ENCODE measurements around the gene SLC25A13.

Gene SLC25A13

DNA sequence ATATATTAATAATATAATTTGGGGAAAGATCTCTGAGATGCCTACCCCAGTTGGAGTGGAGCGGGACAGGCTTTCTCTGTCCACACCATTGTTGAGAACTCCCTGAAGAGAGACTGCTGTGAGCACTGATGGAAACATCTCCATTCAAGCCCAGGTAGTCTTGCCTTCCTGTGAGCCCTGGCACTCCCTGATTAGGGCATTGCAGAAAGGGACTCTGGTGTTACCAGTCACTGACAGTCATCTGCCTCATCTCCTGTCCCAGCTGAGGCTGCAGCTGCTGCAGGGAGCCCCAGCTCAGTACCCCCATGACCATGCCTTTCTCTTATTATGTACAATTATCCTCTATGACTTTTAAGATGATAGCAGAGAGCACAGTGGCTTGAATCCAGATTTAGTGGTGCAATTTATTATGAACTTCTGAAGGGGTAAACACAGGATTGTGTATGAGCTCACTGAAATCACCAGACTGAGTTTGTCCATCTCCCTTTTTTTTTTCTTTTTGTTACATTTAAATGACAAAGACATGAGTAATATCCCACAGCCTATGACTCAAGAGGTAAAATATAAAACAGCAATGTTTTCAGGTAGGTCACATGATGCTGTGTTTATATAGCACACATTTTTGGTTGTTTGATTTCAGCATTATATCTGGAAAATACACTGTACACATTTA is 236.9 kb downstream of the SLC25A13 start:
- no peak for DNase-seq

DNA sequence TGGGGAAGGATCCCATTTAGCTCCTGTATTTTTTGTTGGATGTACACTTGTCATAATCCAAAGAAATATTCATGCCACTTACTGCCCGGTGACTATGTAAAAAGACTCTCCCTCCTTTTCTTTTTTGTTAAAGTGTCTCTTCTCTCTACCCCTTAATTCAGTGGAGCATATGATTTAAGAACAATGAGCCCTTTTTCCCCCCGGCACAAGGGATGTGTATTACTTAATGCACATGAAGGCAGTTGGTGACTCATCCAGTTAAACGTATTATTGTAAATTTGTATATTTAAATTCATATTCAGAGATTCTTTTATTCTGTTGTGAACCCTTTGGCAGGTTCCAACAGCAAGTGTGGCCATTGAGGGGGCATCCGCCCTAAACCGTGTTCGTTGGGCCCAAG is 241.9 kb downstream of the SLC25A13 start:
- no peak for DNase-seq

DNA sequence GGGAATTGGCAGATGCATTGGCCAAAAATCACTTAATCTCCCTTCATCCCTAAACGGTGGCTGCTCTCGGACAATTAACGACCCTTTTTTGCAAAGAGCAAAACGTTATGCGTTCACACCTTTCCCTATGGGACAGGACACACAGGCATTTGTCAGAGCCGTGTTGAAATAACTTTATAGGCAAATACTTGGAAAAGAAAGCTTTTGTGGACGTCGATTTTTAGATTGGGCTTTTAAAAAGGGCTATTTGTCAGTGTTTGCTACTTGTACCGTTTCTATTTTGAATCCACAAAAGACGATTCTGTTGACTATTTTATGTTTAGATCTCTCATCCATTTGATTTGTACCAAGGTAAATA is 245.6 kb downstream of the SLC25A13 start:
- DNase-seq: no peak

DNA sequence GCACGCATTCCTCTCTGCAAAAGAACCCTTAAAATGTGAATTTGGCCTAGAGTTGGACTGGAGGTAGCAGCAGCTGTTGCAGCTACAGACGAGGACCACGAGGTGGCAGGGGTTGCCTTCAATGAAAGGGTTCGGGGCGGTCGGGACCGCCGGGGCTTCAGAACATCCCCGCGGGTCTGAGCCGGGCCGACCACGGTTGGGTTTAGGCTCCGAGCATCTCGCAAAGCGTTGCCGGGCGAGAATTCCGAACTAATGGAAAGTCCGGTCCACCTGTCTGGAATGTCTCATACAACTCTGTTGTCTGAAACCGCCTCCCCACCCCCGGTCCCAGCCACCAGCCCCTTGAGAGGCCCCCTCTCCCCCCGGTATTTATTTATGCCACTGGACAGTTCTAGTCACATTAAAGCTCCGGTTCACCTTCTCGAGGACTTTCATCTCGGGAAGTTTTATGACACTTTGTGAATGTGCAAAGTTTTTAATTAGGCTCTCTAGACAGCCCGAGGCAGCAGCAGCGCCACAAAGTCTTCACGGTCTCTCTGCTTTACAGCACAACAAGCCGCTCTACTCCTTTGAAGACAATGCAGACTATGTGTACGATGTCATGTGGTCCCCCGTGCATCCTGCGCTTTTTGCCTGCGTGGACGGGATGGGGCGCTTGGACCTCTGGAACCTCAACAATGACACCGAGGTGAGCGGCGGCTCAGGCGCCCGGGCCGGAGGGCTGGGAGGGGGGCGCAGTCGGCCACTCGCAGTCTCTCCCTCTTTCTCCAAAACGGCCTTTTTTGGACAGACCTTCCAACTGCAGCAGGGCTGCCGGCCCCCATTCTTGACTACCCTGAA is 246.2 kb downstream of the SLC25A13 start:
- DNase-seq: peak; percentile 39

DNA sequence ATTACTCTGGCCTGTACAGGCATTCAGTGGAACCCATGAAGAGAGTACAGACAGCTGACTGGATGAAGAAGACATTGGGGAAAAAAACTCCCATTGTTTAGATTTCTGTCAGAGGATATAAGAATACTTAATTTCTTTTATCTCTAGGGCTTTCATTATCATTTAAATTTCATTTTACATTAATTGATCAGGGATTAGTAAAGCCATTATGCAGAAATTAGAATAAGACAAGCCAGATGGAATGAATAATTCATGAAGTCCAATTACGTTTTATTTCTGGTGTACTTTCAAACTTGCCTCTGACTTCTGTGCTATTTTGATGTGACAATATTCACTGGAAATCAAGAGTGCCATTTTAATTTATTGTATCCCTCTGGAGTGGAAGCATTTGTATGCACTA is 247.0 kb downstream of the SLC25A13 start:
- DNase-seq: no peak

All from hematopoietic multipotent progenitor cell treated with erythropoietin and hydrocortisone succinate and interleukin-3 and kit ligand, for 8 days (in vitro differentiated cells).